Thymus (tissue), 11 donors: ENCODE results near the gene TSPAN9. TPM values are rescaled to one million over a fixed set of nuclear protein-coding genes. Genes with fewer than 3 reads are reported as not detected.

ENCODE experiments used
- DNase-seq, 9 donors: peaks; one replicate each; pipeline ENCODE4 v3.0.0-alpha.2; 2013; ENCODE audit warnings: low spot score in 9 of 9, low read depth in 6 of 9, missing footprints in 1 of 9
- H3K27ac ChIP-seq, 2 donors: one replicate each; pipeline ENCODE4 v1.5.1; 2013; ENCODE audit warnings: control low read depth in 1 of 2, low read depth in 1 of 2, low read length in 1 of 2, mild to moderate bottlenecking in 1 of 2, moderate library complexity in 1 of 2
- H3K27me3 ChIP-seq, 2 donors: one replicate each; pipeline ENCODE4 v1.5.1; 2013; ENCODE audit warnings: low read length in 1 of 2; ENCODE audit not compliant: control insufficient read depth in 2 of 2, insufficient read depth in 1 of 2
- H3K36me3 ChIP-seq, 2 donors: one replicate each; pipeline ENCODE4 v1.5.1; 2013; ENCODE audit warnings: low read length in 1 of 2, mild to moderate bottlenecking in 1 of 2, moderate library complexity in 1 of 2; ENCODE audit not compliant: control insufficient read depth in 2 of 2, insufficient read depth in 2 of 2
- H3K4me1 ChIP-seq, 2 donors: one replicate each; pipeline ENCODE4 v1.5.1; 2013; ENCODE audit warnings: low read length in 2 of 2; ENCODE audit not compliant: control insufficient read depth in 2 of 2, insufficient read depth in 2 of 2
- H3K4me3 ChIP-seq, 2 donors: one replicate each; pipeline ENCODE4 v1.5.1; 2013; ENCODE audit warnings: low read length in 2 of 2, control low read depth in 1 of 2, mild to moderate bottlenecking in 1 of 2
- H3K9me3 ChIP-seq, 2 donors: one replicate each; pipeline ENCODE4 v1.5.1; 2013; ENCODE audit warnings: low read length in 1 of 2, mild to moderate bottlenecking in 1 of 2; ENCODE audit not compliant: control insufficient read depth in 2 of 2, insufficient read depth in 1 of 2
- WGBS: extraction: QIAGEN DNeasy Blood & Tissue Kit; methylation state at CpG from one replicate; pipeline ENCODE4 v1.1.7; 2013; 5-methylcytosine and 5-hydroxymethylcytosine counted together
- polyA plus RNA-seq: library from polyadenylated mRNA; stranded (reverse); fragments of 200-250 nt; gene quantifications from one replicate; pipeline ENCODE4 v1.2.3, GENCODE V29; 2013
- total RNA-seq: library from RNA; stranded (reverse); fragments of 120-200 nt; gene quantifications from one replicate; pipeline ENCODE4 v1.2.4, GENCODE V29; 2013
- donor health status: healthy.

Gene TSPAN9
- total and polyA plus RNA-seq, 2 donors = 4.9 to 10.2 TPM

- H3K4me3 ChIP-seq = no peak overlapping the region
- 91% methylated on average over 15 of the region's 15 CpGs for WGBS
Measured at GRCh38 chr12:3241621-3242020, 164.4 kb downstream of the TSPAN9 start.

GRCh38 chr12:3242199-3242863 lies 165.2 kb downstream of the TSPAN9 start:
- Histone ChIP-seq H3K4me1 (no peaks in the 10 kb centered on the region), H3K4me3 (no peak overlapping the region), H3K9me3 (peaks cover 0 to 6% of the 10 kb centered on the region in 2 donors), H3K27ac (no peak overlapping the region), H3K27me3 (no peaks in the 10 kb centered on the region), H3K36me3 (no peaks in the 10 kb centered on the region)
- WGBS = 92% methylated on average over 10 of the region's 10 CpGs
- DNase-seq = no peak

More at GRCh38 chr12:3241621-3242020, 164.4 kb downstream of the TSPAN9 start:
- Histone ChIP-seq H3K36me3 (no peaks in the 10 kb centered on the region), H3K27ac (no peak overlapping the region), H3K9me3 (peaks cover 0 to 6% of the 10 kb centered on the region in 2 donors), H3K4me1 (no peaks in the 10 kb centered on the region), H3K27me3 (no peaks in the 10 kb centered on the region)
- DNase-seq = no peak

GRCh38 chr12:3243376-3244084 lies 166.4 kb downstream of the TSPAN9 start:
- H3K4me1 ChIP-seq = no peaks in the 10 kb centered on the region
- no peak overlapping the region for H3K27ac ChIP-seq
- no peak for DNase-seq
- H3K4me3 ChIP-seq = no peak overlapping the region
- no peaks in the 10 kb centered on the region for H3K36me3 ChIP-seq
- peaks cover 0 to 6% of the 10 kb centered on the region in 2 donors for H3K9me3 ChIP-seq
- WGBS = 65% methylated on average over 14 of the region's 14 CpGs
- H3K27me3 ChIP-seq = no peaks in the 10 kb centered on the region

- peaks cover 0 to 6% of the 10 kb centered on the region in 2 donors for H3K9me3 ChIP-seq
- H3K4me1 ChIP-seq = peaks cover 0 to 3% of the 10 kb centered on the region in 2 donors
- WGBS = 95% methylated on average over 20 of the region's 20 CpGs
- H3K27ac ChIP-seq = no peak overlapping the region
- no peaks in the 10 kb centered on the region for H3K27me3 ChIP-seq
- no peak for DNase-seq
- H3K36me3 ChIP-seq = no peaks in the 10 kb centered on the region
- H3K4me3 ChIP-seq = no peak overlapping the region
Measured at GRCh38 chr12:3244219-3244750, 167.1 kb downstream of the TSPAN9 start.

GRCh38 chr12:3246253-3246652 lies 169.1 kb downstream of the TSPAN9 start:
- no peaks in the 10 kb centered on the region for H3K36me3 ChIP-seq
- no peaks in the 10 kb centered on the region for H3K27me3 ChIP-seq
- no peak overlapping the region for H3K27ac ChIP-seq
- H3K4me1 ChIP-seq = peaks cover 0 to 4% of the 10 kb centered on the region in 2 donors
- H3K4me3 ChIP-seq = no peak overlapping the region
- peaks cover 0 to 6% of the 10 kb centered on the region in 2 donors for H3K9me3 ChIP-seq
- no peak for DNase-seq
- WGBS = 88% methylated on average over 4 of the region's 4 CpGs

- 83% methylated on average over 11 of the region's 11 CpGs for WGBS
- H3K9me3 ChIP-seq = peaks cover 0 to 6% of the 10 kb centered on the region in 2 donors
- no peaks in the 10 kb centered on the region for H3K27me3 ChIP-seq
- DNase-seq = no peak
- no peak overlapping the region for H3K4me3 ChIP-seq
- H3K27ac ChIP-seq = no peak overlapping the region
- no peaks in the 10 kb centered on the region for H3K36me3 ChIP-seq
- peaks cover 0 to 7% of the 10 kb centered on the region in 2 donors for H3K4me1 ChIP-seq
Measured at GRCh38 chr12:3247077-3247476, 169.9 kb downstream of the TSPAN9 start.

- Histone ChIP-seq H3K27ac (no peak overlapping the region), H3K9me3 (peaks cover 0 to 6% of the 10 kb centered on the region in 2 donors), H3K4me1 (peaks cover 0 to 11% of the 10 kb centered on the region in 2 donors), H3K27me3 (no peaks in the 10 kb centered on the region), H3K4me3 (no peak overlapping the region), H3K36me3 (no peaks in the 10 kb centered on the region)
- DNase-seq = no peak
- 91% methylated on average over 9 of the region's 9 CpGs for WGBS
Measured at GRCh38 chr12:3247629-3248161, 170.5 kb downstream of the TSPAN9 start.

- H3K4me1 ChIP-seq = peaks cover 0 to 17% of the 10 kb centered on the region in 2 donors
- no peaks in the 10 kb centered on the region for H3K36me3 ChIP-seq
- no peak overlapping the region for H3K27ac ChIP-seq
- DNase-seq = no peak
- H3K9me3 ChIP-seq = peaks cover 0 to 6% of the 10 kb centered on the region in 2 donors
- 75% methylated on average over 16 of the region's 16 CpGs for WGBS
- H3K4me3 ChIP-seq = no peak overlapping the region
- H3K27me3 ChIP-seq = no peaks in the 10 kb centered on the region
Measured at GRCh38 chr12:3249081-3249800, 172.1 kb downstream of the TSPAN9 start.
